AG09309 (cell line): ENCODE data around the gene RANBP3.

ENCODE experiments used
- DNase-seq: peaks from one replicate; pipeline ENCODE4 v3.0.0-alpha.2; 2010; ENCODE audit warnings: low read depth
- H3K4me3 ChIP-seq: 2 replicates; pipeline ENCODE4 v1.5.1; 2011; ENCODE audit warnings: mild to moderate bottlenecking, low read depth, low read length, moderate library complexity; ENCODE audit not compliant: control insufficient read depth
- CTCF ChIP-seq: IDR thresholded peaks from 2 replicates; pipeline ENCODE4 v1.5.1; 2011; ENCODE audit warnings: mild to moderate bottlenecking, low read depth, low read length, inconsistent platforms; ENCODE audit not compliant: insufficient read depth, control insufficient read depth; ENCODE audit errors: missing control alignments

RANBP3 gene

GRCh38 chr19:5914358-5914774, 63.6 kb downstream of the RANBP3 start:
- no peak overlapping the region for H3K4me3 ChIP-seq
- DNase-seq, result no peak
- TF ChIP-seq CTCF, result no peak

- no peak for TF ChIP-seq CTCF
- H3K4me3 ChIP-seq, result no peak within 1 kb of the TSS
- peak; percentile 53 for DNase-seq
Measured at GRCh38 chr19:5913739-5914357, 64.1 kb downstream of the RANBP3 start, which contains the start of gene CAPS. CAPS (plus strand) TSS chr19:5914254; CDS start chr19:5914407, 153 bp downstream.

GRCh38 chr19:5911366-5911765, 66.6 kb downstream of the RANBP3 start:
- no peak for TF ChIP-seq CTCF
- no peak overlapping the region for H3K4me3 ChIP-seq
- DNase-seq, result no peak

- no peak for TF ChIP-seq CTCF
- no peak overlapping the region for H3K4me3 ChIP-seq
- no peak for DNase-seq
Measured at GRCh38 chr19:5910638-5910907, 67.4 kb downstream of the RANBP3 start.

- no peak overlapping the region for H3K4me3 ChIP-seq
- DNase-seq, result no peak
- no peak for TF ChIP-seq CTCF
Measured at GRCh38 chr19:5908773-5909442, 69.0 kb downstream of the RANBP3 start.

- TF ChIP-seq CTCF, result no peak
- DNase-seq, result no peak
- no peak overlapping the region for H3K4me3 ChIP-seq
Measured at GRCh38 chr19:5907241-5907640, 70.7 kb downstream of the RANBP3 start.
